HCT116 (cell line): ENCODE data around the gene PYCR2. TPM values are rescaled to one million over a fixed set of nuclear protein-coding genes. Genes with fewer than 3 reads are reported as not detected.

ENCODE experiments used
- ATAC-seq: fragments of 200-7000 bp; cut with Tn5 transposase; 2 replicates; pipeline ENCODE4 v1.9.1; 2020; ENCODE audit warnings: mild to moderate bottlenecking, moderate library complexity
- BruUV-seq: library from RNA; stranded (reverse); fragments of 400-500 nt; replicated peaks from 2 replicates; lab custom pipeline; 2021; lab: Mats Ljungman, UMichigan
- CTCF ChIA-PET: fragments of 300-600 bp; sonication (Branson Sonifier 250); formaldehyde crosslinking; loops from one replicate; lab custom pipeline; 2021; ENCODE audit warnings: antibody characterized with exemption; lab: Charles Lee
- POLR2A ChIA-PET: fragments of 300-600, 350-600 bp; sonication (Branson Sonifier 250); formaldehyde crosslinking; loops from one replicate; lab custom pipeline; 2021; ENCODE audit warnings: antibody characterized with exemption; lab: Charles Lee
- RAD21 ChIA-PET, 2 experiments: fragments of 300-600 bp; sonication (Branson Sonifier 250); formaldehyde crosslinking; loops; one replicate each; lab custom pipeline; 2023; ENCODE audit warnings: low total read pairs in 2 of 2; ENCODE audit not compliant: uncharacterized antibody in 2 of 2, unreplicated experiment in 2 of 2, low non-redundant PET in 1 of 2; lab: Charles Lee
- DNase-seq: peaks from one replicate; pipeline ENCODE4 v3.0.0-alpha.2; 2010; ENCODE audit warnings: low read depth, low spot score
- H2AFZ ChIP-seq: fragments of 200-600 bp; shearing (Covaris generic), sonication (generic); 2 replicates; pipeline ENCODE4 v1.6.1; 2017; ENCODE audit warnings: low read depth, mixed run types, mixed read lengths, antibody characterized with exemption, low read length; ENCODE audit not compliant: poor library complexity, severe bottlenecking
- H3K27ac ChIP-seq: 2 replicates; pipeline ENCODE4 v1.5.1; 2012; ENCODE audit warnings: low read depth, low read length
- H3K27me3 ChIP-seq: fragments of 200-600 bp; sonication (generic); 2 replicates; pipeline ENCODE4 v1.6.1; 2016; ENCODE audit warnings: mixed run types, low read length, mixed read lengths; ENCODE audit not compliant: insufficient read depth
- H3K36me3 ChIP-seq, 2 experiments: fragments of 200-500 bp in 1 of 2; fragments of 200-600 bp in 1 of 2; sonication (Bioruptor generic) in 1 of 2; sonication (generic) in 1 of 2; 2 replicates each; pipeline versions ENCODE4 v1.5.1 to v1.6.1; 2014 to 2016; ENCODE audit warnings: low read length in 2 of 2, inconsistent platforms in 1 of 2, mixed read lengths in 1 of 2, mixed run types in 1 of 2; ENCODE audit not compliant: insufficient read depth in 2 of 2, control insufficient read depth in 1 of 2
- H3K4me1 ChIP-seq, 2 experiments: fragments of 200-600 bp in 1 of 2; sonication (generic) in 1 of 2; 2 replicates each; pipeline versions ENCODE4 v1.5.1 to v1.6.1; 2012 to 2017; ENCODE audit warnings: low read length in 2 of 2, inconsistent platforms in 1 of 2, mild to moderate bottlenecking in 1 of 2, mixed read lengths in 1 of 2, mixed run types in 1 of 2, moderate library complexity in 1 of 2; ENCODE audit not compliant: insufficient read depth in 2 of 2, control insufficient read depth in 1 of 2
- H3K4me2 ChIP-seq: fragments of 200-600 bp; sonication (generic); 2 replicates; pipeline ENCODE4 v1.6.1; 2017; ENCODE audit warnings: mixed run types, low read length, mixed read lengths
- H3K4me3 ChIP-seq, 2 experiments: fragments of 200-600 bp in 1 of 2; sonication (generic) in 1 of 2; replicated peaks in 1 of 2; 2 replicates each; pipeline ENCODE4 v1.5.1; 2011 to 2016; ENCODE audit warnings: low read length in 2 of 2, control low read depth in 1 of 2, low read depth in 1 of 2, mild to moderate bottlenecking in 1 of 2, mixed read lengths in 1 of 2, mixed run types in 1 of 2
- H3K79me2 ChIP-seq: fragments of 200-600 bp; sonication (generic); 2 replicates; pipeline ENCODE4 v1.6.1; 2017; ENCODE audit warnings: mild to moderate bottlenecking, mixed run types, low read length, moderate library complexity, mixed read lengths; ENCODE audit not compliant: insufficient read depth
- H3K9ac ChIP-seq: fragments of 200-600 bp; sonication (generic); 2 replicates; pipeline ENCODE4 v1.6.1; 2016; ENCODE audit warnings: low read length, mixed read lengths
- H3K9me2 ChIP-seq: fragments of 200-600 bp; sonication (generic), shearing (Covaris generic); 2 replicates; pipeline ENCODE4 v1.6.1; 2017; ENCODE audit warnings: mixed run types, mild to moderate bottlenecking, moderate library complexity; ENCODE audit not compliant: insufficient read depth
- H3K9me3 ChIP-seq, 2 experiments: fragments of 200-500 bp in 1 of 2; fragments of 200-600 bp in 1 of 2; sonication (Bioruptor generic) in 1 of 2; sonication (generic) in 1 of 2; 2 replicates each; pipeline ENCODE4 v1.6.1; 2014 to 2017; ENCODE audit warnings: low read length in 2 of 2, mixed read lengths in 2 of 2, inconsistent platforms in 1 of 2, low read depth in 1 of 2, mild to moderate bottlenecking in 1 of 2, mixed run types in 1 of 2, moderate library complexity in 1 of 2; ENCODE audit not compliant: control insufficient read depth in 1 of 2, insufficient read depth in 1 of 2
- H4K20me1 ChIP-seq: fragments of 200-600 bp; sonication (generic), shearing (Covaris generic); 2 replicates; pipeline ENCODE4 v1.6.1; 2017; ENCODE audit warnings: mixed run types, mild to moderate bottlenecking, moderate library complexity; ENCODE audit not compliant: insufficient read depth
- CBX3 ChIP-seq: IDR thresholded peaks from 2 replicates; pipeline ENCODE4 v1.6.1; 2012; ENCODE audit warnings: low read depth
- CEBPB ChIP-seq: IDR thresholded peaks from 2 replicates; pipeline ENCODE4 v1.6.1; 2012; ENCODE audit warnings: low read depth
- EGR1 ChIP-seq: IDR thresholded peaks from 2 replicates; pipeline ENCODE4 v1.6.1; 2012; ENCODE audit warnings: low read depth
- ELF1 ChIP-seq: IDR thresholded peaks from 2 replicates; pipeline ENCODE4 v1.6.1; 2012; ENCODE audit warnings: low read depth, borderline replicate concordance
- EZH2 ChIP-seq: fragments of 200-600 bp; sonication (generic); IDR thresholded peaks from 2 replicates; pipeline ENCODE4 v1.6.1; 2017; ENCODE audit warnings: antibody characterized with exemption, mixed run types
- EZH2phosphoT487 ChIP-seq: fragments of 200-600 bp; IDR thresholded peaks from 2 replicates; pipeline ENCODE4 v1.6.1; 2018; ENCODE audit warnings: antibody characterized with exemption, borderline replicate concordance
- FOSL1 ChIP-seq: IDR thresholded peaks from 2 replicates; pipeline ENCODE4 v1.6.1; 2012; ENCODE audit warnings: low read depth
- JUND ChIP-seq: IDR thresholded peaks from 2 replicates; pipeline ENCODE4 v1.6.1; 2012
- POLR2AphosphoS5 ChIP-seq: IDR thresholded peaks from 2 replicates; pipeline ENCODE4 v1.6.1; 2011; ENCODE audit warnings: mild to moderate bottlenecking, low read depth, low read length, moderate library complexity
- RAD21 ChIP-seq: IDR thresholded peaks from 2 replicates; pipeline ENCODE4 v1.6.1; 2012; ENCODE audit warnings: low read depth, mild to moderate bottlenecking
- SIN3A ChIP-seq: IDR thresholded peaks from 2 replicates; pipeline ENCODE4 v1.6.1; 2012; ENCODE audit warnings: low read depth
- SP1 ChIP-seq: IDR thresholded peaks from 2 replicates; pipeline ENCODE4 v1.6.1; 2012; ENCODE audit warnings: low read depth
- SRF ChIP-seq: IDR thresholded peaks from 2 replicates; pipeline ENCODE4 v1.6.1; 2012; ENCODE audit warnings: low read depth
- TCF7L2 ChIP-seq: IDR thresholded peaks from 2 replicates; pipeline ENCODE4 v1.7.0; 2011; ENCODE audit warnings: borderline replicate concordance, inconsistent platforms; ENCODE audit not compliant: insufficient read depth, insufficient read length; ENCODE audit errors: extremely low read depth
- YY1 ChIP-seq: IDR thresholded peaks from 2 replicates; pipeline ENCODE4 v1.6.1; 2011; ENCODE audit warnings: low read length, low read depth, moderate library complexity, mild to moderate bottlenecking; ENCODE audit not compliant: insufficient replicate concordance; ENCODE audit errors: extremely low read depth
- ZNF274 ChIP-seq: fragments of 200-500 bp; sonication (Bioruptor generic); IDR thresholded peaks from 2 replicates; pipeline ENCODE4 v1.6.1; 2014; ENCODE audit warnings: mild to moderate bottlenecking, low read depth, low read length, inconsistent platforms
- intact Hi-C: fragments of 100-400 bp; cut with micrococcal nuclease; formaldehyde crosslinking; loops from 2 replicates; pipeline ENCODE4 v1.10.0; 2022
- total RNA-seq: library from RNA; stranded (reverse); gene quantifications from one replicate; pipeline ENCODE4 v1.2.1, GENCODE V29; 2021; ENCODE audit not compliant: unreplicated experiment
- TF ChIP-seq, protein P1 (sequence below), 3 experiments: fragments of 200-600 bp in 1 of 3; sonication (generic) in 1 of 3; IDR thresholded peaks in 2 of 3; conservative IDR thresholded peaks in 1 of 3; 2 replicates each; pipeline ENCODE4 v1.5.1; 2012 to 2017; ENCODE audit warnings: low read depth in 2 of 3, low read length in 2 of 3, antibody characterized with exemption in 1 of 3, borderline replicate concordance in 1 of 3, control low read depth in 1 of 3, mild to moderate bottlenecking in 1 of 3, mixed read lengths in 1 of 3, mixed run types in 1 of 3, moderate library complexity in 1 of 3; ENCODE audit not compliant: insufficient read depth in 1 of 3
- TF ChIP-seq, protein P2 (sequence below): IDR thresholded peaks from 2 replicates; pipeline ENCODE4 v1.6.1; 2011; ENCODE audit warnings: mild to moderate bottlenecking, low read length, moderate library complexity; ENCODE audit not compliant: insufficient replicate concordance; ENCODE audit errors: extremely low read depth
- TF ChIP-seq, protein P3 (sequence below): IDR thresholded peaks from 2 replicates; pipeline ENCODE4 v1.6.1; 2012

Gene PYCR2
- total RNA-seq, 1 experiment from 2014 or later, result 107 TPM

DNA sequence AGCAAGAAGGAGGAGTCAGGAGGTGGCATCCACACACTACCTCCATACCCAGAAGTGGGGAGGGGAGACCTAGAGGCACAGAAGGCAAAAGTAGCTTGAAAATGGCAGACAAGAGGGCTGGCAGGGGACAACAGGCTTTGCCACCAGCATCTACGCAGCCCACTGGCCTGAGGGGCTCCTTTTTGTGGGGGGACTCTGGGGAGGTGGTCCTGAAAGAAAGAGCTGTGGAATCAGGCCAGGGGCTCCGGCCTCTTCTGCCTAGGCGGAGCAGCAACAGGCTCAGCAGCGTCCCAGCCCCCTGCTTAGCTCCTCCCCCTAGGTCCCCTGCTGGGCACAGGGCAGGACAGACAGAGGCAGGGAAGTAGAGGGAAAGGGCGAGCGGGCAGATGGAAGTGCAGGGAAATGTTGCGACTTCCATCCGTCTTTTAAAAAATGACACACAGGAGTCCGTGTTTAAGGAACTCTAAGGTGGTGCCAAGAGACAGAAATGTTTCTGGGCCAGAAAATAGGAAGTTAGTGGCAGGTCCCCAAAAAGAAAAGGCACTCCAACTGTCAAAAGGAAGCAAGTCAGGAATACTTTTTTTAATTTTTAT, 27.0 kb upstream of the PYCR2 start:
- ATAC-seq, result peak; percentile 85
- POLR2A ChIA-PET, result interaction anchor here (0.9 kb wide), 1 partner anchor 27 kb away, joined by 3 read pairs; the partner anchor contains the start of gene PYCR2

More for the DNA sequence above, 27.0 kb upstream of the PYCR2 start:
- Histone ChIP-seq H3K4me3 (no peak overlapping the region), H3K79me2 (no peaks in the 10 kb centered on the region), H3K27me3 (no peaks in the 10 kb centered on the region), H4K20me1 (no peaks in the 10 kb centered on the region), H3K4me2 (no peak overlapping the region), H3K27ac (no peak overlapping the region), H2AFZ (no peak overlapping the region), H3K9me3 (no peaks in the 10 kb centered on the region)
- RAD21 ChIA-PET, result no interaction called here
- intact Hi-C loops, result no loop called here
- CTCF ChIA-PET, result interaction anchor here (0.6 to 2.8 kb wide), 2 partner anchors 11 to 17 kb away, joined by 5 to 15 read pairs; no protein-coding TSS in a partner anchor
- no peak for TF ChIP-seq EZH2
- TF ChIP-seq, protein P1, sequence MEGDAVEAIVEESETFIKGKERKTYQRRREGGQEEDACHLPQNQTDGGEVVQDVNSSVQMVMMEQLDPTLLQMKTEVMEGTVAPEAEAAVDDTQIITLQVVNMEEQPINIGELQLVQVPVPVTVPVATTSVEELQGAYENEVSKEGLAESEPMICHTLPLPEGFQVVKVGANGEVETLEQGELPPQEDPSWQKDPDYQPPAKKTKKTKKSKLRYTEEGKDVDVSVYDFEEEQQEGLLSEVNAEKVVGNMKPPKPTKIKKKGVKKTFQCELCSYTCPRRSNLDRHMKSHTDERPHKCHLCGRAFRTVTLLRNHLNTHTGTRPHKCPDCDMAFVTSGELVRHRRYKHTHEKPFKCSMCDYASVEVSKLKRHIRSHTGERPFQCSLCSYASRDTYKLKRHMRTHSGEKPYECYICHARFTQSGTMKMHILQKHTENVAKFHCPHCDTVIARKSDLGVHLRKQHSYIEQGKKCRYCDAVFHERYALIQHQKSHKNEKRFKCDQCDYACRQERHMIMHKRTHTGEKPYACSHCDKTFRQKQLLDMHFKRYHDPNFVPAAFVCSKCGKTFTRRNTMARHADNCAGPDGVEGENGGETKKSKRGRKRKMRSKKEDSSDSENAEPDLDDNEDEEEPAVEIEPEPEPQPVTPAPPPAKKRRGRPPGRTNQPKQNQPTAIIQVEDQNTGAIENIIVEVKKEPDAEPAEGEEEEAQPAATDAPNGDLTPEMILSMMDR (IDR thresholded peaks at IDR 0.05 in 2 of 3, conservative IDR thresholded peaks at IDR 0.05 in 1 of 3; ENCODE audit: borderline replicate concordance in 1 of 3, insufficient read depth in 1 of 3, low read depth in 2 of 3, low read length in 2 of 3), result no peak
- TF ChIP-seq ZNF274, result no peak
- no peak for TF ChIP-seq TCF7L2
- TF ChIP-seq SP1, result no peak
- TF ChIP-seq CBX3, result no peak
- no peak for TF ChIP-seq SIN3A
- no peak for TF ChIP-seq CEBPB
- no peak for TF ChIP-seq ELF1
- TF ChIP-seq, protein P2, sequence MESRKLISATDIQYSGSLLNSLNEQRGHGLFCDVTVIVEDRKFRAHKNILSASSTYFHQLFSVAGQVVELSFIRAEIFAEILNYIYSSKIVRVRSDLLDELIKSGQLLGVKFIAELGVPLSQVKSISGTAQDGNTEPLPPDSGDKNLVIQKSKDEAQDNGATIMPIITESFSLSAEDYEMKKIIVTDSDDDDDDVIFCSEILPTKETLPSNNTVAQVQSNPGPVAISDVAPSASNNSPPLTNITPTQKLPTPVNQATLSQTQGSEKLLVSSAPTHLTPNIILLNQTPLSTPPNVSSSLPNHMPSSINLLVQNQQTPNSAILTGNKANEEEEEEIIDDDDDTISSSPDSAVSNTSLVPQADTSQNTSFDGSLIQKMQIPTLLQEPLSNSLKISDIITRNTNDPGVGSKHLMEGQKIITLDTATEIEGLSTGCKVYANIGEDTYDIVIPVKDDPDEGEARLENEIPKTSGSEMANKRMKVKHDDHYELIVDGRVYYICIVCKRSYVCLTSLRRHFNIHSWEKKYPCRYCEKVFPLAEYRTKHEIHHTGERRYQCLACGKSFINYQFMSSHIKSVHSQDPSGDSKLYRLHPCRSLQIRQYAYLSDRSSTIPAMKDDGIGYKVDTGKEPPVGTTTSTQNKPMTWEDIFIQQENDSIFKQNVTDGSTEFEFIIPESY, result no peak
- TF ChIP-seq RAD21, result no peak
- TF ChIP-seq POLR2AphosphoS5, result no peak
- TF ChIP-seq FOSL1, result no peak
- TF ChIP-seq EGR1, result no peak
- no peak for TF ChIP-seq YY1
- no peak for TF ChIP-seq SRF
- TF ChIP-seq EZH2phosphoT487, result no peak
- TF ChIP-seq JUND, result no peak
- TF ChIP-seq, protein P3, sequence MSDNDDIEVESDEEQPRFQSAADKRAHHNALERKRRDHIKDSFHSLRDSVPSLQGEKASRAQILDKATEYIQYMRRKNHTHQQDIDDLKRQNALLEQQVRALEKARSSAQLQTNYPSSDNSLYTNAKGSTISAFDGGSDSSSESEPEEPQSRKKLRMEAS, result no peak
- TF ChIP-seq, all 23 proteins: peak for 0
- Histone ChIP-seq H3K9ac (no peak overlapping the region), H3K9me2 (no peaks in the 10 kb centered on the region), H3K4me1 (peaks cover 3% of the 10 kb centered on the region in 2 experiments; a peak in 1 of 4 replicates), H3K36me3 (no peaks in the 10 kb centered on the region)
- BruUV-seq, result no TSS peak
- no peak for DNase-seq
